Right lobe of liver (tissue), 4 donors: ENCODE data around the gene ZNF586.

Experiments
- POLR2A ChIP-seq: fragments of 450-650 bp; IDR thresholded peaks from one replicate; pipeline ENCODE4 v1.6.1; 2017; ENCODE audit warnings: antibody characterized with exemption, mild to moderate bottlenecking
- TF ChIP-seq, protein P1 (sequence below), 4 donors: fragments of 200-600 bp in 3 of 4; fragments of 450-650 bp in 1 of 4; IDR thresholded peaks; one replicate each; pipeline versions ENCODE4 v1.5.1 to v1.8.0; 2016 to 2022; ENCODE audit warnings: antibody characterized with exemption in 4 of 4, mild to moderate bottlenecking in 2 of 4
- donor health status: DM: no; HTN: no; CAD: no.
- donor health status: DM: no; HTN: no; CAD: no.
- donor health status: DM: no; HTN: yes; CAD: no.

DNA sequence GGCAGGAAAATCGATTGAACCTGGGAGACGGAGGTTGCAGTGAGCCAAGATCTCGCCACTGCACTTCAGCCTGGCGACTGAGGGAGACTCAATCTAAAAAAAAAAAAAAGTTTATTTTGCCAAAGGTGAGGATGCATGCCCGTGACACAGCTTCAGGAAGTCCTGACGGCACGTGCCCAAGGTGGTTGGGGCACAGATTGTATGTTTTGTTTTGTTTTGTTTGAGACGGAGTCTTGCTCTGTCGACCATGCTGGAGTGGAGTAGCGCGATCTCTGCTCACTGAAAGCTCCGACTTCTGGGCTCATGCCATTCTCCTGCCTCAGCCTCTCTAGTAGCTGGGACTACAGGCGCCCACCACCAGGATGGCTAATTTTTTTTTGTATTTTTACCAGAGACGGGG lies 48.5 kb downstream of the ZNF586 start:
- TF ChIP-seq, protein P1, sequence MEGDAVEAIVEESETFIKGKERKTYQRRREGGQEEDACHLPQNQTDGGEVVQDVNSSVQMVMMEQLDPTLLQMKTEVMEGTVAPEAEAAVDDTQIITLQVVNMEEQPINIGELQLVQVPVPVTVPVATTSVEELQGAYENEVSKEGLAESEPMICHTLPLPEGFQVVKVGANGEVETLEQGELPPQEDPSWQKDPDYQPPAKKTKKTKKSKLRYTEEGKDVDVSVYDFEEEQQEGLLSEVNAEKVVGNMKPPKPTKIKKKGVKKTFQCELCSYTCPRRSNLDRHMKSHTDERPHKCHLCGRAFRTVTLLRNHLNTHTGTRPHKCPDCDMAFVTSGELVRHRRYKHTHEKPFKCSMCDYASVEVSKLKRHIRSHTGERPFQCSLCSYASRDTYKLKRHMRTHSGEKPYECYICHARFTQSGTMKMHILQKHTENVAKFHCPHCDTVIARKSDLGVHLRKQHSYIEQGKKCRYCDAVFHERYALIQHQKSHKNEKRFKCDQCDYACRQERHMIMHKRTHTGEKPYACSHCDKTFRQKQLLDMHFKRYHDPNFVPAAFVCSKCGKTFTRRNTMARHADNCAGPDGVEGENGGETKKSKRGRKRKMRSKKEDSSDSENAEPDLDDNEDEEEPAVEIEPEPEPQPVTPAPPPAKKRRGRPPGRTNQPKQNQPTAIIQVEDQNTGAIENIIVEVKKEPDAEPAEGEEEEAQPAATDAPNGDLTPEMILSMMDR (IDR thresholded peaks at IDR 0.05): no peak
- no peak for TF ChIP-seq POLR2A
